K562 (cell line): ENCODE data around the gene NARF.

Experiments used
- SP1 ChIP-seq: sonication (generic); formaldehyde crosslinking; IDR thresholded peaks from 2 replicates; pipeline ENCODE4 v1.8.1; 2022; ENCODE audit warnings: mild to moderate bottlenecking, missing genetic modification reagents
- ZNF24 ChIP-seq: fragments of 450-650 bp; IDR thresholded peaks from 2 replicates; pipeline ENCODE4 v1.6.1; 2016

DNA sequence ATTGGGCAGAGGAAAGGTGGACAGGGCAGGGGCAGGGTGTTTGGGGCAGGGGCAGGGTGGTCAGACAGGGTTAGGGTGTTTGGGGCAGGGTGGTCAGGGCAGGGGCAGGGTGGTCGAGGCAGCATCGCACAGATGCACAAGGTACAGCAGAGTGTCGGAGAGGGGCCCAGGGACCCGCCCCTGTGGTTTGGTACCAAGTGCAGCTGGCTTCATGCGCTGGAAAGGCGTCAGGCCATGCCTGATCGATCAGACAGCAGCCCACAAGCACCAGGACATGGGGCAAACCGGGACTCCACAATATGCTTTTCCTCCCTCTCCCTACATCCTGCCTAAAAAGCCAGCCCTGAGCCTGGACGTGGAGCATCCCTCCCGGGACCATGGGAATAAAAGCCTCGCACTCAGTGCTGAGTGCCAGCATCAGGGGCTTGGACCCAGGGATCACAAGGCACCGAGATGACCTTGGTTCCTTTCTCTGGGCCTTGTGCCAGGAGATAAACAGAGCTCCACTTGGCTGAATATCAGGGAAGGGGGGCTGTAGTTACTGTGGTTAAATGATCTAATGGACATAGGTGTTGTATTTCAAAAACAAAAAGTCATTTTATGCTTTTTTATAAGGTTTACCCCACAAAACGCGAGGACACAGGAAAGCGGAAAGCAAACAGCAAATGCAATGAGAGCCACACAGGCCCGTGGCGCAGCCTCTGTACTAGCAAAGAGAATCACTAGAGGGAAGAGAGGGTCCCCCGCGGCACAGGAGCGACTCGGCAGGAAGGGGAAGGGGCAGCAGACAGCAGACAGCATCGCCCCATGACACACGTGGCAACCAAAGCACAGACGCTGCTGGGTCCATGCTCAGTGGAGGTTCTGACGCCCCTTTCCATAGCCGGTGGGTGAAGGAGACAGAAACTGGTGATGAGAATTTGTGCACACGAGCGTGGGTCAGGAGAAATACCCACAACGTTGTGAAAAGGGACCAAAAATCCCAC, 45.7 kb upstream of the NARF start:
- no peak for TF ChIP-seq ZNF24
- TF ChIP-seq SP1 (CRISPR knock-in tag), result no peak
